ENCODE measurements around the gene GDA. TPM values are rescaled to one million over a fixed set of nuclear protein-coding genes. Genes with fewer than 3 reads are reported as not detected.

Gene GDA
- not detected for total RNA-seq
- not detected for polyA plus RNA-seq

DNA sequence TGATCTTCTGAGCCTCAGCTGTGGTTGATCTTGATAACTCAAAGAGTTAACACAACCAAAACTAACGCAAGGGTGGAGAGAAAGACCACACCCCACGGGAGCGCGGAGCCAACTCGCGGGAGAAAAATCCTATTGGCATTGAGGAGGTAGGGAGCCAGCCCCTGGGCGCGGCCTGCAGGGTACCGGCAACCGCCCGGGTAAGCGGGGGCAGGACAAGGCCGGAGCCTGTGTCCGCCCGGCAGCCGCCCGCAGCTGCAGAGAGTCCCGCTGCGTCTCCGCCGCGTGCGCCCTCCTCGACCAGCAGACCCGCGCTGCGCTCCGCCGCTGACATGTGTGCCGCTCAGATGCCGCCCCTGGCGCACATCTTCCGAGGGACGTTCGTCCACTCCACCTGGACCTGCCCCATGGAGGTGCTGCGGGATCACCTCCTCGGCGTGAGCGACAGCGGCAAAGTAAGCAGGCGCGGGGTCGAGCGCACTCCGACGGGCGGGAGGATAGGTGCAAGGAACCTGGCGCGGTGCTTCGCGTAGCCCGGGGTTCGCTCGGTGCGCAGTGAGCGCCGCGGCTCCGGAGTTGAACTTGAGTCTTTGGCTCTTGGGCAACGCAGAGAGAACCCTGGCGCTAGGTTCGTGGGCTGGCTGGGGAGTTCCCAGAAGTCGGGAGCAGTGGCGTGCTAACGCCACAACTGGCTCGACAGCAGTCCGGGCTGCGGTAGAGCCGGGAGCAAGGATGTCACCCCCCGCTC, at the start of gene GDA:
GDA (plus strand) TSS at position 210 of the 745 bp plus-strand sequence; CDS start at position 330, 120 bp downstream.
- ChIA-PET POLR2A (ENCODE audit: partially characterized antibody) (no interaction called here), CTCF (ENCODE audit: partially characterized antibody) (no interaction called here)
- H3K36me3 ChIP-seq (ENCODE audit: insufficient read depth, low read length) = no peaks in the 10 kb centered on the region
- H3K27ac Mint-ChIP-seq = no peak within 1 kb of the TSS
- H3K4me1 Mint-ChIP-seq = peaks cover 2 to 14% (median 8%) of the 10 kb centered on the region in 4 donors
- intact Hi-C loops (cut with micrococcal nuclease) = no loop called here
- H3K27ac ChIP-seq (ENCODE audit: low read depth, low read length) = no peak within 1 kb of the TSS
- DNase-seq = no peak
- no peaks in the 10 kb centered on the region for H3K9me3 ChIP-seq (ENCODE audit: control insufficient read depth in 1 of 2, low read length in 2 of 2)
- peaks cover 20 to 29% of the 10 kb centered on the region in 2 donors for H3K27me3 Mint-ChIP-seq
- no peaks in the 10 kb centered on the region for H3K27me3 ChIP-seq (ENCODE audit: insufficient read depth, low read length)
- no peaks in the 10 kb centered on the region for H3K4me1 ChIP-seq (ENCODE audit: insufficient read depth, low read length)
- peak within 1 kb of the TSS in 3 of 8 donors; percentile 52 to 63 (median 59) for H3K4me3 Mint-ChIP-seq
- H3K4me3 ChIP-seq (ENCODE audit: low read length in 2 of 2) = no peak within 1 kb of the TSS
- no peaks in the 10 kb centered on the region for H3K36me3 Mint-ChIP-seq
- peaks cover 0 to 3% (median 0%) of the 10 kb centered on the region in 8 donors for H3K9me3 Mint-ChIP-seq

DNA sequence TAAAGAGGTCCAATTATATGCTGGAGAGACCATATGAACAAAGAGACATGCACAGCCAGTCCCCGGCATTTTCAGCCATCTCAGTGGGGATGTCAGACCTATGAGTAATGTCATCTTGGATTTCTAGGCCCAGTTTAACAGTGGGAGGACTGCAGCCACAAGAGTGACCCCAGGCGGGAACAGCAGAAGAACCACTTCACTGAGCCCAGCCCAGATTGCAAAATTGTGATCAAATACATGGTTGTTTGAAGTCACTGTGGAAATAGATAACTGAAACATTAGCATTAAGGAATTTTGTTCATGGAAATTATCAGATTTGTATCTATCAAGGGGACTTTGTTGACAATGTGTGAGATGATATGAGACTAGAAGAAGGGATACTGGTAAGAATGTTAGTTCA, 46.7 kb upstream of the GDA start:
- no peak overlapping the region for H3K27ac ChIP-seq (ENCODE audit: low read depth, low read length)
- POLR2A ChIA-PET (ENCODE audit: partially characterized antibody) = no interaction called here
- no peak overlapping the region for H3K4me3 ChIP-seq (ENCODE audit: low read length in 2 of 2)
- no peak for DNase-seq
- H3K27me3 Mint-ChIP-seq = no peaks in the 10 kb centered on the region
- H3K4me1 ChIP-seq (ENCODE audit: insufficient read depth, low read length) = no peaks in the 10 kb centered on the region
- no peaks in the 10 kb centered on the region for H3K9me3 ChIP-seq (ENCODE audit: control insufficient read depth in 1 of 2, low read length in 2 of 2)
- peaks cover 0 to 9% (median 1%) of the 10 kb centered on the region in 8 donors for H3K9me3 Mint-ChIP-seq
- no peaks in the 10 kb centered on the region for H3K4me1 Mint-ChIP-seq
- H3K27ac Mint-ChIP-seq = no peak overlapping the region
- no peak overlapping the region for H3K4me3 Mint-ChIP-seq
- no peaks in the 10 kb centered on the region for H3K36me3 ChIP-seq (ENCODE audit: insufficient read depth, low read length)
- H3K27me3 ChIP-seq (ENCODE audit: insufficient read depth, low read length) = no peaks in the 10 kb centered on the region
- intact Hi-C loops (cut with micrococcal nuclease) = no loop called here
- CTCF ChIA-PET (ENCODE audit: partially characterized antibody) = no interaction called here
- H3K36me3 Mint-ChIP-seq = no peaks in the 10 kb centered on the region

DNA sequence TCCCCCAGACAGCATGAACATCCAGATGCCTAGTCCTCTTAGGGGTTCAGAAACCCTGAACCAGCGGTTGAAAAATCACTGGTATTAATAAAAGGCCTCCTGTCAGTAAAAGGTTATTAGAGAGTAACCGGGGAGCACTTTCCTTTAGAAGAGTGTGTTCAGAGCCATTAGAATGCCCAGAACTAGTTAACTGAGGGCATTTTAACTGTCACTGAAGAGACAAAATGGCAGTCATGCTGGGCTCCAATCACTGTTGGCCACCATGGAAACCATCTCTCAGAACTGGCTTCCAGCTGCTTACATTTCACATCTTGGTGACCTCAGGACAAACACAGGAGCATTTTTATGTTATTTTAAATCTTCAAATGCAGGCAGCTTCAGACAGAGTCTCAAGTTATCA, 36.2 kb upstream of the GDA start:
- no peak for DNase-seq
- Mint-ChIP-seq H3K9me3 (peaks cover 0 to 5% (median 0%) of the 10 kb centered on the region in 8 donors), H3K4me1 (no peaks in the 10 kb centered on the region), H3K4me3 (no peak overlapping the region), H3K27ac (no peak overlapping the region), H3K36me3 (no peaks in the 10 kb centered on the region), H3K27me3 (peaks cover 0 to 2% of the 10 kb centered on the region in 2 donors)
- intact Hi-C loops (cut with micrococcal nuclease) = no loop called here
- no peaks in the 10 kb centered on the region for H3K36me3 ChIP-seq (ENCODE audit: insufficient read depth, low read length)
- H3K4me3 ChIP-seq (ENCODE audit: low read length in 2 of 2) = no peak overlapping the region
- H3K4me1 ChIP-seq (ENCODE audit: insufficient read depth, low read length) = no peaks in the 10 kb centered on the region
- H3K27me3 ChIP-seq (ENCODE audit: insufficient read depth, low read length) = no peaks in the 10 kb centered on the region
- H3K27ac ChIP-seq (ENCODE audit: low read depth, low read length) = no peak overlapping the region
- ChIA-PET POLR2A (ENCODE audit: partially characterized antibody) (no interaction called here), CTCF (ENCODE audit: partially characterized antibody) (no interaction called here)
- H3K9me3 ChIP-seq (ENCODE audit: control insufficient read depth in 1 of 2, low read length in 2 of 2) = no peaks in the 10 kb centered on the region

DNA sequence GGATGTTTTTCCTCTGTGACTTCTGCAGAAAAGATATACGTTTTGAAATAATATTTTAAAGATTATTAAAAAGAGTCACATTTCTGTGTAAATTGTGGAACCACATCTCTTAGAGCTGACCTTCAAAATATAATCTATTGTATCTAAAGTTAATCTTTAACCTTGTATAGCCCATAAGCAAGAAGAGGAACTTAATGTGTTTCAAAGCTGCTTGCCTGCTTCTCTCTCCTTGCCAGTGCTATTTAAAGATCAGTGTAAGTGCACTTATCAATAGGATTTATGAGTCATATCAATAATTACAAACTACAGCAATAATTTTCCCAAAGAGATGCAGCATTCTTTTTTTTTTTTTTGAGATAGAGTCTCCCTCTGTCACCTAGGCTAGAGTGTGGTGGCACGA, 29.4 kb upstream of the GDA start:
- Mint-ChIP-seq H3K27me3 (peaks cover 0 to 3% of the 10 kb centered on the region in 2 donors), H3K9me3 (peaks cover 0 to 3% (median 0%) of the 10 kb centered on the region in 8 donors), H3K4me3 (no peak overlapping the region), H3K4me1 (no peaks in the 10 kb centered on the region), H3K27ac (no peak overlapping the region), H3K36me3 (no peaks in the 10 kb centered on the region)
- Histone ChIP-seq H3K36me3 (ENCODE audit: insufficient read depth, low read length) (no peaks in the 10 kb centered on the region), H3K4me1 (ENCODE audit: insufficient read depth, low read length) (no peaks in the 10 kb centered on the region), H3K9me3 (ENCODE audit: control insufficient read depth in 1 of 2, low read length in 2 of 2) (no peaks in the 10 kb centered on the region), H3K27me3 (ENCODE audit: insufficient read depth, low read length) (no peaks in the 10 kb centered on the region), H3K4me3 (ENCODE audit: low read length in 2 of 2) (no peak overlapping the region), H3K27ac (ENCODE audit: low read depth, low read length) (no peak overlapping the region)
- no peak for DNase-seq
- POLR2A ChIA-PET (ENCODE audit: partially characterized antibody) = no interaction called here
- intact Hi-C loops (cut with micrococcal nuclease) = no loop called here
- CTCF ChIA-PET (ENCODE audit: partially characterized antibody) = interaction anchor here (0.7 kb wide), 1 partner anchor 10 kb away, joined by 3 read pairs; no protein-coding TSS in a partner anchor

DNA sequence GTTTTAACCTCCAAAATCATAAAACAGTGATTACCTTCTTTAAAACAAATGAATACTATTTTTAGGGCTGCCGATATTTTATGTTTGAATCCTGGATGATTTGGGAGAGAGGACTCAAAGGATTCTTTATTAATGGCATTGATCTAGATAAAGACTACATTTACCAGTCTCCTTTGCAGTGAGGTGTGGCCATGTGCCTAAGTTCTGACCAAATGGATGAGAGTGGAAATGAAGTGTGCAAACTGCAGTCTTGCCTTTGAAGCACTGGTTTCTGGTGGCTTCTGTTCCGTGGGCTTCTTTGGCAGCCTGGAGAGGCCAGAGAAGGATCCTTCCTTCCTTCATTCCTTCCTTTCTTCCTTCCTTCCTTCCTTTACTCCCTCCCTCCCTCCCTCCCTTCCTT, 24.3 kb upstream of the GDA start:
- CTCF ChIA-PET (ENCODE audit: partially characterized antibody) = no interaction called here
- H3K4me3 Mint-ChIP-seq = no peak overlapping the region
- POLR2A ChIA-PET (ENCODE audit: partially characterized antibody) = no interaction called here
- H3K36me3 Mint-ChIP-seq = no peaks in the 10 kb centered on the region
- H3K27ac Mint-ChIP-seq = no peak overlapping the region
- DNase-seq = no peak
- peaks cover 0 to 3% (median 0%) of the 10 kb centered on the region in 8 donors for H3K9me3 Mint-ChIP-seq
- H3K27me3 Mint-ChIP-seq = peaks cover 3% of the 10 kb centered on the region in 2 donors
- H3K9me3 ChIP-seq (ENCODE audit: control insufficient read depth in 1 of 2, low read length in 2 of 2) = no peaks in the 10 kb centered on the region
- H3K4me3 ChIP-seq (ENCODE audit: low read length in 2 of 2) = no peak overlapping the region
- H3K27me3 ChIP-seq (ENCODE audit: insufficient read depth, low read length) = no peaks in the 10 kb centered on the region
- H3K36me3 ChIP-seq (ENCODE audit: insufficient read depth, low read length) = no peaks in the 10 kb centered on the region
- no peaks in the 10 kb centered on the region for H3K4me1 ChIP-seq (ENCODE audit: insufficient read depth, low read length)
- H3K4me1 Mint-ChIP-seq = peaks cover 0 to 1% (median 0%) of the 10 kb centered on the region in 4 donors
- intact Hi-C loops (cut with micrococcal nuclease) = no loop called here
- no peak overlapping the region for H3K27ac ChIP-seq (ENCODE audit: low read depth, low read length)

DNA sequence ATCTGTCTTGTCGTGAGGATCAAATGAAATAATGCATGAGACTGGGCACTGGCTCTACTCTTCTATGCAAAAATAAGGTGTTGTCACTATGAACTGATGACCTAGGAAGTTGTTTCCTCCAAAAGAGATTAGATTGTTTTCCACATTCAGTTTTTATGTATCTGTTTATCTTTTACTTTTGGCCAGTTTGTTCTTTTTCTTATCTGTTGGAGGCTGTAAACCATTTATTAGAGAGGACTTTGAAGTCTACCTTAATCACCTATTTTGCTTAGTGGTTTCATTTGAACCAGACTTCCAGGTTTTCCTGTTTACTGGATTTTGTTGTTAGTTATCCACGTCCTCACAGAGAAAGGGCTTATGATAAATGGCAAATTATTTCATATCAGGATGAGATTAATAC, 21.5 kb upstream of the GDA start:
- peaks cover 0 to 1% (median 0%) of the 10 kb centered on the region in 4 donors for H3K4me1 Mint-ChIP-seq
- H3K36me3 Mint-ChIP-seq = no peaks in the 10 kb centered on the region
- intact Hi-C loops (cut with micrococcal nuclease) = no loop called here
- peaks cover 0 to 3% (median 0%) of the 10 kb centered on the region in 8 donors for H3K9me3 Mint-ChIP-seq
- Histone ChIP-seq H3K27ac (ENCODE audit: low read depth, low read length) (no peak overlapping the region), H3K9me3 (ENCODE audit: control insufficient read depth in 1 of 2, low read length in 2 of 2) (no peaks in the 10 kb centered on the region), H3K4me3 (ENCODE audit: low read length in 2 of 2) (no peak overlapping the region), H3K27me3 (ENCODE audit: insufficient read depth, low read length) (no peaks in the 10 kb centered on the region), H3K36me3 (ENCODE audit: insufficient read depth, low read length) (no peaks in the 10 kb centered on the region), H3K4me1 (ENCODE audit: insufficient read depth, low read length) (no peaks in the 10 kb centered on the region)
- no peak for DNase-seq
- H3K4me3 Mint-ChIP-seq = no peak overlapping the region
- peaks cover 0 to 5% of the 10 kb centered on the region in 2 donors for H3K27me3 Mint-ChIP-seq
- no peak overlapping the region for H3K27ac Mint-ChIP-seq
- ChIA-PET CTCF (ENCODE audit: partially characterized antibody) (no interaction called here), POLR2A (ENCODE audit: partially characterized antibody) (no interaction called here)

DNA sequence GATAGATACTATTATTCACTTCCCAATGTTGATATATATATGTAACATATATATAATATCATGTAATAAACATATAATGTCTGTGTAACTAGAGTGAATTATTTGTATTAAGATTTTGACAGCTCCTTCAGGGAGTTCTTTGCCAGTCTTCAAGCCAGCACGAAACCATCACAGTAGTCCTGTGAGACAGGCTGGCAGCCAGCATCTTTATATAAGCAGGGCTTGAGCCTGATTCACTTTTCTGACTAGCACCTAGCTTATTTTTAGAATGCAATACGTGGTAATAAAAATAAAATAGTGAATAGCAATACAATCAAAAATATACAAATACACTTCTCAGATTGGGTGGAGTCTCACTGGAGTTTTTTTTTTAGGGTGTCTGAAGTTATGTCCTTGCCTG, 20.7 kb upstream of the GDA start:
- no peak for DNase-seq
- Histone ChIP-seq H3K27ac (ENCODE audit: low read depth, low read length) (no peak overlapping the region), H3K4me3 (ENCODE audit: low read length in 2 of 2) (no peak overlapping the region), H3K36me3 (ENCODE audit: insufficient read depth, low read length) (no peaks in the 10 kb centered on the region), H3K9me3 (ENCODE audit: control insufficient read depth in 1 of 2, low read length in 2 of 2) (no peaks in the 10 kb centered on the region), H3K4me1 (ENCODE audit: insufficient read depth, low read length) (no peaks in the 10 kb centered on the region), H3K27me3 (ENCODE audit: insufficient read depth, low read length) (no peaks in the 10 kb centered on the region)
- Mint-ChIP-seq H3K4me1 (peaks cover 0 to 1% (median 0%) of the 10 kb centered on the region in 4 donors), H3K4me3 (no peak overlapping the region), H3K27me3 (peaks cover 0 to 5% of the 10 kb centered on the region in 2 donors), H3K9me3 (peaks cover 0 to 3% (median 0%) of the 10 kb centered on the region in 8 donors), H3K36me3 (no peaks in the 10 kb centered on the region), H3K27ac (no peak overlapping the region)
- intact Hi-C loops (cut with micrococcal nuclease) = no loop called here
- CTCF ChIA-PET (ENCODE audit: partially characterized antibody) = no interaction called here
- POLR2A ChIA-PET (ENCODE audit: partially characterized antibody) = no interaction called here
